Naive thymus-derived CD4-positive, alpha-beta T cell (primary cell): Measurements from ENCODE around the gene CEACAM5. TPM values are rescaled to one million over a fixed set of nuclear protein-coding genes. Genes with fewer than 3 reads are reported as not detected.

Experiments
- ATAC-seq: fragments of 150-1000 bp; cut with Tn5 transposase; 2 replicates; pipeline ENCODE4 v1.10.0; 2021; ENCODE audit warnings: mild to moderate bottlenecking, moderate library complexity
- CTCF ChIA-PET: fragments of 350-600 bp; sonication (Branson Sonifier 250); formaldehyde crosslinking; loops from one replicate; lab custom pipeline; 2021; ENCODE audit warnings: antibody characterized with exemption; lab: Charles Lee
- POLR2A ChIA-PET: fragments of 350-600 bp; sonication (Branson Sonifier 250); formaldehyde crosslinking; loops from one replicate; lab custom pipeline; 2021; ENCODE audit warnings: antibody characterized with exemption, inconsistent platforms; lab: Charles Lee
- DNase-seq, 9 donors: peaks; one replicate each; pipeline versions ENCODE4 v3.0.0 to v3.0.0-alpha.2; 2020 to 2022; ENCODE audit warnings: mixed read lengths in 1 of 9
- H3K27ac ChIP-seq: one replicate; pipeline ENCODE4 v1.7.0; 2013; ENCODE audit warnings: mild to moderate bottlenecking, low read depth, low read length, moderate library complexity
- H3K27me3 ChIP-seq, 2 donors: one replicate each; pipeline ENCODE4 v1.7.0; 2013; ENCODE audit warnings: low read length in 2 of 2, mild to moderate bottlenecking in 2 of 2, moderate library complexity in 2 of 2; ENCODE audit not compliant: control insufficient read depth in 2 of 2, insufficient read depth in 2 of 2
- H3K36me3 ChIP-seq, 3 experiments: 1 replicate in 2 of 3; 2 replicates in 1 of 3; pipeline ENCODE4 v1.7.0; 2013; ENCODE audit warnings: low read length in 3 of 3, mild to moderate bottlenecking in 3 of 3, moderate library complexity in 1 of 3; ENCODE audit not compliant: insufficient read depth in 3 of 3, control insufficient read depth in 2 of 3
- H3K4me1 ChIP-seq, 2 donors: one replicate each; pipeline ENCODE4 v1.7.0; 2013; ENCODE audit warnings: low read length in 2 of 2, mild to moderate bottlenecking in 2 of 2, moderate library complexity in 1 of 2; ENCODE audit not compliant: control insufficient read depth in 2 of 2, insufficient read depth in 2 of 2
- H3K4me3 ChIP-seq: 2 replicates; pipeline ENCODE4 v1.7.0; 2013; ENCODE audit warnings: mild to moderate bottlenecking, low read length
- H3K9me3 ChIP-seq, 3 experiments: 1 replicate in 2 of 3; 2 replicates in 1 of 3; pipeline ENCODE4 v1.7.0; 2013; ENCODE audit warnings: low read length in 3 of 3; ENCODE audit not compliant: control insufficient read depth in 2 of 3
- H3K27ac Mint-ChIP-seq, 9 donors: one replicate each; pipeline ENCODE4 v1.8.0; 2020 to 2022; ENCODE audit warnings: mixed read lengths in 9 of 9, mild to moderate bottlenecking in 8 of 9, moderate library complexity in 5 of 9, inconsistent platforms in 2 of 9
- H3K27me3 Mint-ChIP-seq, 5 donors: one replicate each; pipeline ENCODE4 v1.8.0; 2021 to 2022; ENCODE audit warnings: mixed read lengths in 5 of 5, mild to moderate bottlenecking in 1 of 5
- H3K36me3 Mint-ChIP-seq, 5 donors: one replicate each; pipeline ENCODE4 v1.8.0; 2020 to 2022; ENCODE audit warnings: mixed read lengths in 5 of 5, mild to moderate bottlenecking in 3 of 5, inconsistent platforms in 1 of 5
- H3K4me1 Mint-ChIP-seq, 7 donors: one replicate each; pipeline ENCODE4 v1.8.0; 2020 to 2022; ENCODE audit warnings: mixed read lengths in 7 of 7, mild to moderate bottlenecking in 3 of 7, inconsistent platforms in 1 of 7
- H3K4me3 Mint-ChIP-seq, 10 donors: one replicate each; pipeline ENCODE4 v1.8.0; 2020 to 2022; ENCODE audit warnings: mild to moderate bottlenecking in 10 of 10, mixed read lengths in 10 of 10, moderate library complexity in 6 of 10, inconsistent platforms in 2 of 10
- H3K9me3 Mint-ChIP-seq, 11 donors: one replicate each; pipeline ENCODE4 v1.8.0; 2020 to 2022; ENCODE audit warnings: mixed read lengths in 11 of 11, mild to moderate bottlenecking in 4 of 11, inconsistent platforms in 1 of 11, moderate library complexity in 1 of 11
- intact Hi-C, 2 donors: fragments of 100-400 bp; cut with micrococcal nuclease; formaldehyde crosslinking; loops; one replicate each; pipeline ENCODE4 v1.15.1; 2023
- polyA plus RNA-seq, 2 donors: library from polyadenylated mRNA; unstranded; fragments of 300-500 nt; fragmentation: Illumina TruSeq; gene quantifications; one replicate each; pipeline ENCODE4 v1.2.3, GENCODE V29; 2021
- total RNA-seq, 6 experiments: library from RNA in 5 of 6; stranded (reverse) in 5 of 6; gene quantifications; 1 replicate in 5 of 6; 2 replicates in 1 of 6; pipeline ENCODE4 v1.2.3 and lab custom pipeline; 2021 to 2026

Gene CEACAM5
- total RNA-seq (not detected), polyA plus RNA-seq (not detected), total RNA-seq (lab: John Stamatoyannopoulos, UW) (0.67 reads per million)

DNA sequence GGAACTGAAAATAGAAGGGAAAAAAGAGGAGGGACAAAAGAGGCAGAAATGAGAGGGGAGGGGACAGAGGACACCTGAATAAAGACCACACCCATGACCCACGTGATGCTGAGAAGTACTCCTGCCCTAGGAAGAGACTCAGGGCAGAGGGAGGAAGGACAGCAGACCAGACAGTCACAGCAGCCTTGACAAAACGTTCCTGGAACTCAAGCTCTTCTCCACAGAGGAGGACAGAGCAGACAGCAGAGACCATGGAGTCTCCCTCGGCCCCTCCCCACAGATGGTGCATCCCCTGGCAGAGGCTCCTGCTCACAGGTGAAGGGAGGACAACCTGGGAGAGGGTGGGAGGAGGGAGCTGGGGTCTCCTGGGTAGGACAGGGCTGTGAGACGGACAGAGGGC, at the start of gene CEACAM5:
Gene CEACAM5 (plus strand): TSS at position 146 of the 400 bp plus-strand sequence. CDS start 106 bp downstream, at position 252.
- peaks cover 0 to 12% (median 5%) of the 10 kb centered on the region in 7 donors for H3K4me1 Mint-ChIP-seq
- H3K27ac Mint-ChIP-seq, result no peak within 1 kb of the TSS
- Histone ChIP-seq H3K27me3 (no peaks in the 10 kb centered on the region), H3K36me3 (no peaks in the 10 kb centered on the region), H3K9me3 (no peaks in the 10 kb centered on the region), H3K4me3 (no peak within 1 kb of the TSS), H3K4me1 (no peaks in the 10 kb centered on the region), H3K27ac (no peak within 1 kb of the TSS)
- peaks cover 0 to 2% (median 0%) of the 10 kb centered on the region in 11 donors for H3K9me3 Mint-ChIP-seq
- intact Hi-C loops, result loop anchor here in 1 of 2 donors (5.0 kb wide), 1 partner anchor 66 kb away; no protein-coding TSS in a partner anchor
- ChIA-PET POLR2A (no interaction called here), CTCF (no interaction called here)
- no peak within 1 kb of the TSS for H3K4me3 Mint-ChIP-seq
- DNase-seq, result no peak
- peaks cover 20 to 51% (median 29%) of the 10 kb centered on the region in 5 donors for H3K27me3 Mint-ChIP-seq
- ATAC-seq, result no peak
- no peaks in the 10 kb centered on the region for H3K36me3 Mint-ChIP-seq

DNA sequence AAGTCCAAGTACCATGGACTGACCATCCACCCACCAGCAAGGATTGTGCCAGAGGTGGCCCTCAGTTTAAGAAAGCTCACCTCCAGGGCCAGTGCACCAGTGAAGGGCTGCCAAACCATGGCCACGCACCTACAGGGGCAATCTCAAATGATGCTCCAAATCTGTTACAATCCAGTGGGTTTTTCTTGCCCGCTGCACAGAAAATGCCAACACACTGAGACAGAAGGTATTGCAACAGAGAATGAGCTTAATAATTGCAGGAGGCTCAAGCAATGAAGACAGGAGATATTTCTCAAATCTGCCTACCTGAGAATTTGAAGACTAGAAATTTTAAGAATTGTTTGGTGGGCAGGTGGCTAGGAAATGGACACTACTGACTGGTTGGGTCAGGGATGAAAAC, 42.4 kb upstream of the CEACAM5 start:
- Mint-ChIP-seq H3K4me3 (no peak overlapping the region), H3K4me1 (no peaks in the 10 kb centered on the region), H3K27me3 (peaks cover 22 to 66% (median 48%) of the 10 kb centered on the region in 5 donors), H3K27ac (no peak overlapping the region), H3K36me3 (peaks cover 0 to 9% (median 2%) of the 10 kb centered on the region in 5 donors), H3K9me3 (peaks cover 4 to 60% (median 28%) of the 10 kb centered on the region in 11 donors)
- H3K4me3 ChIP-seq, result no peak overlapping the region
- no peak for DNase-seq
- intact Hi-C loops, result no loop called here
- H3K36me3 ChIP-seq, result no peaks in the 10 kb centered on the region
- ChIA-PET CTCF (no interaction called here), POLR2A (no interaction called here)
- no peak for ATAC-seq
- H3K4me1 ChIP-seq, result no peaks in the 10 kb centered on the region
- H3K27ac ChIP-seq, result no peak overlapping the region
- H3K9me3 ChIP-seq, result peaks cover 0 to 11% (median 3%) of the 10 kb centered on the region in 3 experiments
- peaks cover 0 to 6% of the 10 kb centered on the region in 2 donors for H3K27me3 ChIP-seq

DNA sequence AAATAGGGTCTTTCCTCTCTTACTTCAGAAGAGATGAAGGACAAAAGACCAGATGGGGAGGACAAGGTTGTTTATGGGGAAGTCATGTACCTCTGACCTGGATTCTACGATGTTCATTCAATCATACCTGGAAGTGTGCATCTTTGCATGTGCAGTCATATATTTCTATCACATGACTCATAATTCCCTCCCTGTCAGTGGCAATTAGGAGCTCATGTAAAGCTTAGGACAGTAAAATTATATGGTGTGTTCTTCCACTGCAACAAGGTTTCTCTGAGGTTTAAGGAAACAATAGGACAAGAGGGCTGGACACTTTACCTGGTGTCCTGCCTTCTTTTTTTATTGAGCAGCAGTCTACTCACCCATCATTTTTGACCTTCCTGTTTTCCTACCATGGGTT, 40.1 kb upstream of the CEACAM5 start:
- ChIA-PET CTCF (no interaction called here), POLR2A (no interaction called here)
- intact Hi-C loops, result no loop called here
- Mint-ChIP-seq H3K4me1 (no peaks in the 10 kb centered on the region), H3K27ac (no peak overlapping the region), H3K4me3 (no peak overlapping the region), H3K27me3 (peaks cover 26 to 68% (median 58%) of the 10 kb centered on the region in 5 donors), H3K9me3 (peaks cover 4 to 46% (median 27%) of the 10 kb centered on the region in 11 donors), H3K36me3 (peaks cover 0 to 9% (median 0%) of the 10 kb centered on the region in 5 donors)
- ATAC-seq (no peak), DNase-seq (no peak)
- H3K4me3 ChIP-seq, result no peak overlapping the region
- no peaks in the 10 kb centered on the region for H3K36me3 ChIP-seq
- no peak overlapping the region for H3K27ac ChIP-seq
- no peaks in the 10 kb centered on the region for H3K4me1 ChIP-seq
- peaks cover 0 to 6% of the 10 kb centered on the region in 2 donors for H3K27me3 ChIP-seq
- peaks cover 0 to 11% (median 3%) of the 10 kb centered on the region in 3 experiments for H3K9me3 ChIP-seq

DNA sequence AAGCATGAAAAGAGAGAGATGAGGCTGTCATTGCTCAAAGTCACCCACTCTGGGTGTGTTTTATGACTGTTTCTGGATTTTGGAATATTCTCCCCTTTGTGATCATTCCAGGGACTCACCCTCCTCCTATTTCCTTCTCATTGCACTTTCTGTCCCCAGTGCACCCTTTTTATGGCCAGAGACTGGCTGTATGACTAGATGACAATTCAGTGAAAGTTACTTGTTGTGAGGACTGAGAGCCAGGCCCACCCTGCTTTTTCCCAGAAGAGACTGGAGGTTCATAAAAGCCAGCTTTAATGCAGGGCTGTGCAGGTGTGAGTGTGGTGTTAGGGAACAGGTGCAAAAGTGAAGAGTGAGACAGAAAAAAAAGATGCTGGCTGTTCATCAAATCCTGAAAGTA, 37.7 kb upstream of the CEACAM5 start:
- Histone ChIP-seq H3K4me1 (no peaks in the 10 kb centered on the region), H3K36me3 (no peaks in the 10 kb centered on the region), H3K27me3 (peaks cover 0 to 6% of the 10 kb centered on the region in 2 donors), H3K27ac (no peak overlapping the region), H3K9me3 (peaks cover 0 to 6% (median 3%) of the 10 kb centered on the region in 3 experiments), H3K4me3 (no peak overlapping the region)
- no peaks in the 10 kb centered on the region for H3K4me1 Mint-ChIP-seq
- no peak overlapping the region for H3K27ac Mint-ChIP-seq
- peaks cover 37 to 71% (median 62%) of the 10 kb centered on the region in 5 donors for H3K27me3 Mint-ChIP-seq
- POLR2A ChIA-PET, result interaction anchor here (0.6 kb wide), 1 partner anchor 485 kb away, joined by 3 read pairs; no protein-coding TSS in a partner anchor
- H3K9me3 Mint-ChIP-seq, result peaks cover 0 to 22% (median 13%) of the 10 kb centered on the region in 11 donors
- H3K4me3 Mint-ChIP-seq, result no peak overlapping the region
- CTCF ChIA-PET, result no interaction called here
- no peaks in the 10 kb centered on the region for H3K36me3 Mint-ChIP-seq
- intact Hi-C loops, result no loop called here
- ATAC-seq (no peak), DNase-seq (no peak)

DNA sequence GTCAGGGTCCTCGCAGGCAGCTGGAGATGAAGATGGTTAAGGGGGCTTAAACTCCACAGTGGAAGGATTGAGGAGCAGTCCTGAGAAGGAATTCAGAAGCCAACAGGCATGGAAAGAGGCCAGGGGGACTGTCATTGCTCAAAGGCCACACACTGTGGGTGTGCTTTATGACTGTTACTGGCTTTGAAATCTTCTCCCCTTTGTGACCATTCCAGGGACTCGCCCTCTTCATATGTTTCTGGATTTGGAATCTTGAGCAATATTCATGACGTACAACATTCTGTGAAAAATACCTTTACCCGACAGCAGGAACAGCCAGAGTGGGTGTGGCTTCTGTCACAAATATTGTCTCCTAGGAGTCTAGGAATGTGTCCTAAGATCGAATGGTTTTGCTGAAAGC, 36.9 kb upstream of the CEACAM5 start:
- intact Hi-C loops, result no loop called here
- H3K4me1 Mint-ChIP-seq, result no peaks in the 10 kb centered on the region
- H3K27ac Mint-ChIP-seq, result no peak overlapping the region
- peaks cover 41 to 71% (median 64%) of the 10 kb centered on the region in 5 donors for H3K27me3 Mint-ChIP-seq
- no peak overlapping the region for H3K4me3 Mint-ChIP-seq
- ChIA-PET POLR2A (no interaction called here), CTCF (no interaction called here)
- Histone ChIP-seq H3K4me1 (no peaks in the 10 kb centered on the region), H3K9me3 (no peaks in the 10 kb centered on the region), H3K4me3 (no peak overlapping the region), H3K27me3 (peaks cover 0 to 6% of the 10 kb centered on the region in 2 donors), H3K36me3 (no peaks in the 10 kb centered on the region), H3K27ac (no peak overlapping the region)
- peaks cover 0 to 15% (median 9%) of the 10 kb centered on the region in 11 donors for H3K9me3 Mint-ChIP-seq
- ATAC-seq (no peak), DNase-seq (no peak)
- H3K36me3 Mint-ChIP-seq, result no peaks in the 10 kb centered on the region

DNA sequence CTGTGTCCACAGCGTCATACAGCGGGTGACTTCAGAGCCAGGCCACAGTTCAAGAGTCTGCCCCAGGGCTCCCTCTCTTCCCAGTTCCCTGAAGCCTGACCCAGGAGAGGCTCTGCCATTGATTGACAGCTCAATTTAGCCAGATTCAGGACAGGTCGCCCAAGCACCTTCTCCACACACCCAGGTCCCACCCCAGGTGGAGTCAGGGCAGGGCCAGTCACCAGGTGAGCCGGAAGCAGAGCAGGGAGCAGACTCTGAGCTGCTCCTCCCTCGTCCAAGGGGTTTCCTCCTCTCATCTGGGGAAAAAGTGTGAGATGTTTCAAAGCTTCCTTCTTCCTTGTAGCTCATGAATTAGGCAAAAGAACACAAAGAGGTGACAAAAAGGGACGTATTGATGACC, 26.0 kb upstream of the CEACAM5 start:
- Histone ChIP-seq H3K36me3 (no peaks in the 10 kb centered on the region), H3K4me3 (no peak overlapping the region), H3K9me3 (no peaks in the 10 kb centered on the region), H3K4me1 (no peaks in the 10 kb centered on the region), H3K27ac (no peak overlapping the region), H3K27me3 (no peaks in the 10 kb centered on the region)
- Mint-ChIP-seq H3K9me3 (peaks cover 0 to 1% (median 0%) of the 10 kb centered on the region in 11 donors), H3K4me3 (no peak overlapping the region), H3K4me1 (no peaks in the 10 kb centered on the region), H3K36me3 (no peaks in the 10 kb centered on the region), H3K27ac (no peak overlapping the region), H3K27me3 (peaks cover 21 to 52% (median 38%) of the 10 kb centered on the region in 5 donors)
- DNase-seq, result no peak
- intact Hi-C loops, result no loop called here
- POLR2A ChIA-PET, result interaction anchor here (0.6 kb wide), 1 partner anchor 456 kb away, joined by 4 read pairs; no protein-coding TSS in a partner anchor
- CTCF ChIA-PET, result interaction anchor here (0.5 to 0.8 kb wide), 2 partner anchors 41 to 71 kb away, joined by 3 to 4 read pairs; no protein-coding TSS in a partner anchor
- no peak for ATAC-seq

DNA sequence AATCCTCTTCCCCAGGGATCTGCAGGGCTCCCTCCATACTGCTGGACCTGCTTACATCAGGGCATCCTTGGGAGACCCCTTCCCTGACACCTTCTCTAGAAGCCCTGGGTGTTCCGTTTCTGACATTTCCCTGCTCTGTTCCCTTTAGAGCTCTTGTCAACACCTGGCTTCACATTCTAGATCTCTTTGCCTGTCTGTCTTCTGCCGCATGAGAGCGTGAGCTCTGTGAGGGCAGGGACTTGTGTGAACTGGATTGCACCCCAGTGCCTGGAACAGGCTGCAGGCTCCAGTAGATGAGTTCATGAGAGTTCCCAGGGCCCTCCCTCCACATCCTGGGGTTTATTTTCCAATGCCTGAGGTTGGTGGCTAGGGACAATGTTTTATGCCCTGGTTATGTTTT, 21.0 kb upstream of the CEACAM5 start:
- H3K4me3 Mint-ChIP-seq, result no peak overlapping the region
- ChIA-PET POLR2A (no interaction called here), CTCF (no interaction called here)
- H3K27ac Mint-ChIP-seq, result no peak overlapping the region
- H3K27me3 Mint-ChIP-seq, result peaks cover 6 to 49% (median 36%) of the 10 kb centered on the region in 5 donors
- intact Hi-C loops, result no loop called here
- Histone ChIP-seq H3K27me3 (no peaks in the 10 kb centered on the region), H3K36me3 (no peaks in the 10 kb centered on the region), H3K9me3 (no peaks in the 10 kb centered on the region), H3K27ac (no peak overlapping the region), H3K4me3 (no peak overlapping the region), H3K4me1 (no peaks in the 10 kb centered on the region)
- H3K36me3 Mint-ChIP-seq, result no peaks in the 10 kb centered on the region
- DNase-seq (no peak), ATAC-seq (no peak)
- peaks cover 0 to 16% (median 6%) of the 10 kb centered on the region in 11 donors for H3K9me3 Mint-ChIP-seq
- H3K4me1 Mint-ChIP-seq, result peaks cover 0 to 6% (median 0%) of the 10 kb centered on the region in 7 donors
